Esophagus squamous epithelium (tissue), 5 donors: ENCODE results near the gene CST9. TPM values are rescaled to one million over a fixed set of nuclear protein-coding genes. Genes with fewer than 3 reads are reported as not detected.

ENCODE experiments used
- DNase-seq: peaks from one replicate; lab custom pipeline; 2025; lab: John Stamatoyannopoulos, UW
- H3K27ac ChIP-seq, 4 donors: fragments of 200-600 bp; sonication (generic); one replicate each; pipeline ENCODE4 v1.5.1; 2016 to 2019; ENCODE audit warnings: mild to moderate bottlenecking in 1 of 4
- H3K27me3 ChIP-seq, 4 donors: fragments of 200-600 bp; sonication (generic); 1 replicate in 3 of 4; 2 replicates in 1 of 4; pipeline versions ENCODE4 v1.5.1 to v1.6.0; 2017 to 2021; ENCODE audit warnings: antibody characterized with exemption in 1 of 4
- H3K36me3 ChIP-seq, 3 donors: fragments of 200-600 bp; sonication (generic); one replicate each; pipeline ENCODE4 v1.5.1; 2016 to 2019
- H3K4me1 ChIP-seq, 3 donors: fragments of 200-600 bp; sonication (generic); one replicate each; pipeline ENCODE4 v1.5.1; 2017 to 2019
- H3K4me3 ChIP-seq, 4 donors: fragments of 200-600 bp; sonication (generic); 1 replicate in 3 of 4; 2 replicates in 1 of 4; pipeline ENCODE4 v1.5.1; 2016 to 2019; ENCODE audit warnings: mild to moderate bottlenecking in 2 of 4, moderate library complexity in 1 of 4
- H3K9me3 ChIP-seq, 3 donors: fragments of 200-600 bp; sonication (generic); one replicate each; pipeline ENCODE4 v1.5.1; 2016 to 2019
- CTCF ChIP-seq, 6 experiments: fragments of 450-650 bp in 4 of 6; fragments of 200-600 bp in 2 of 6; sonication (generic) in 2 of 6; IDR thresholded peaks; one replicate each; pipeline ENCODE4 v1.5.1; 2016 to 2019; ENCODE audit warnings: antibody characterized with exemption in 6 of 6, mild to moderate bottlenecking in 4 of 6, moderate library complexity in 4 of 6
- POLR2A ChIP-seq, 4 donors: fragments of 450-650 bp; IDR thresholded peaks; one replicate each; pipeline ENCODE4 v1.6.1; 2017; ENCODE audit warnings: antibody characterized with exemption in 4 of 4, mild to moderate bottlenecking in 4 of 4, moderate library complexity in 3 of 4
- WGBS, 2 donors: methylation state at CpG; one replicate each; pipeline ENCODE4 v1.1.5; 2018; 5-methylcytosine and 5-hydroxymethylcytosine counted together
- intact Hi-C: fragments of 100-400 bp; cut with DNase I; formaldehyde crosslinking; loops from one replicate; pipeline ENCODE4 v1.15.0; 2022
- total RNA-seq, 4 donors: library from RNA; depleted of rRNA; stranded (reverse); fragments of >200 nt; gene quantifications; one replicate each; pipeline ENCODE4 v1.1.0, GENCODE V29; 2016
- donor health status: DM: yes; HTN: yes; CAD: no.

The CST9 gene
- total RNA-seq, 4 donors from 2014 or later, result not detected

- DNase-seq, result no peak
- WGBS, 2 donors, result 58 to 67% methylated on average over 10 to 11 of the region's 12 CpGs
- Histone ChIP-seq H3K27ac (peak overlapping the region; percentile 1 to 56 (median 45)), H3K36me3 (no peaks in the 10 kb centered on the region), H3K4me1 (peaks cover 9 to 56% (median 20%) of the 10 kb centered on the region in 3 donors), H3K4me3 (no peak overlapping the region), H3K9me3 (no peaks in the 10 kb centered on the region), H3K27me3 (no peaks in the 10 kb centered on the region)
- no peak for TF ChIP-seq POLR2A (IDR thresholded peaks at IDR 0.05)
- TF ChIP-seq CTCF (IDR thresholded peaks at IDR 0.05), result no peak
- intact Hi-C loops, result no loop called here
Observed at GRCh38 chr20:23641936-23642751, 36.4 kb upstream of the CST9 start.

- peak overlapping the region in 2 of 4 donors; percentile 39 to 54 for H3K27ac ChIP-seq
- intact Hi-C loops, result no loop called here
- TF ChIP-seq CTCF (IDR thresholded peaks at IDR 0.05) (no peak), POLR2A (IDR thresholded peaks at IDR 0.05) (no peak)
- 77 to 94% methylated on average over 3 to 7 of the region's 11 CpGs for WGBS, 2 donors
- no peak for DNase-seq
- no peaks in the 10 kb centered on the region for H3K36me3 ChIP-seq
- peaks cover 17 to 56% (median 26%) of the 10 kb centered on the region in 3 donors for H3K4me1 ChIP-seq
- H3K27me3 ChIP-seq, result no peaks in the 10 kb centered on the region
- no peaks in the 10 kb centered on the region for H3K9me3 ChIP-seq
- no peak overlapping the region for H3K4me3 ChIP-seq
Observed at GRCh38 chr20:23640671-23641667, 35.3 kb upstream of the CST9 start.

GRCh38 chr20:23640018-23640601 lies 34.4 kb upstream of the CST9 start:
- WGBS, 2 donors, result 57 to 73% methylated on average over 3 to 6 of the region's 8 CpGs
- DNase-seq, result no peak
- Histone ChIP-seq H3K27me3 (no peaks in the 10 kb centered on the region), H3K4me3 (no peak overlapping the region), H3K4me1 (peaks cover 23 to 63% (median 32%) of the 10 kb centered on the region in 3 donors), H3K9me3 (no peaks in the 10 kb centered on the region), H3K36me3 (peaks cover 0 to 2% (median 0%) of the 10 kb centered on the region in 3 donors), H3K27ac (peak overlapping the region in 3 of 4 donors; percentile 14 to 24 (median 22))
- intact Hi-C loops, result no loop called here
- TF ChIP-seq CTCF (IDR thresholded peaks at IDR 0.05) (no peak), POLR2A (IDR thresholded peaks at IDR 0.05) (no peak)

GRCh38 chr20:23639490-23639958 lies 33.8 kb upstream of the CST9 start:
- intact Hi-C loops, result no loop called here
- no peak for DNase-seq

More at GRCh38 chr20:23639490-23639958, 33.8 kb upstream of the CST9 start:
- peaks cover 0 to 7% (median under 1%) of the 10 kb centered on the region in 3 donors for H3K36me3 ChIP-seq
- no peaks in the 10 kb centered on the region for H3K27me3 ChIP-seq
- H3K4me3 ChIP-seq, result no peak overlapping the region
- 44 to 50% methylated on average over 7 to 8 of the region's 8 CpGs for WGBS, 2 donors
- peaks cover 29 to 69% (median 38%) of the 10 kb centered on the region in 3 donors for H3K4me1 ChIP-seq
- H3K9me3 ChIP-seq, result no peaks in the 10 kb centered on the region
- peak overlapping the region; percentile 14 to 92 (median 23) for H3K27ac ChIP-seq
- no peak for TF ChIP-seq POLR2A (IDR thresholded peaks at IDR 0.05)
- TF ChIP-seq CTCF (IDR thresholded peaks at IDR 0.05), result no peak
